ENCODE data around the gene MICAL3.

GRCh38 chr22:17954200-17954859, 70.0 kb downstream of the MICAL3 start:
- TF ChIP-seq CTCF (IDR thresholded peaks at IDR 0.05): no peak
- TF ChIP-seq EZH2 (IDR thresholded peaks at IDR 0.05): no peak

All from neural progenitor cell (in vitro differentiated cells).